ENCODE results near the gene EVC2. TPM values are rescaled to one million over a fixed set of nuclear protein-coding genes. Genes with fewer than 3 reads are reported as not detected.

The EVC2 gene
- total and polyA plus RNA-seq, 5 experiments from 2014 or later, result 0.11 to 0.20 TPM; not detected in 3

DNA sequence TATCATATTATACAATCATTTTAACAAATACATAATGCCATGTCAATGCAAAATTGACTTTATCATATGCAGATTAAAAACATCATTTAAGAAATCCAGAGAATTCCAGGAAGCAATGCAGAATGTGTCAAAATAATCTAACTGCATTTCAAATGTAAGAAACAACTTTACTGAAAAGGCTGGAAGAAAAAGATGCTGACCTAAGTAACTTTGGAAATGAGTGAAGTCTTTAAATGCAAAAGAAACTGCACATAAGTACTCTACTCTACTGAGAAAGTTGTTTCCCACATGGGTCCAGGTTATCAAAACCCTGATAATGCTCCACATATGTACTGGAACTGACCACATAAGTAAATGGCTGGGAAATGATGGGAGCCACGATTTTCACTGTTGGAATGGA is 149.9 kb downstream of the EVC2 start:
- H3K9me3 Mint-ChIP-seq, result peaks cover 0 to 19% (median 0%) of the 10 kb centered on the region in 9 donors
- no peak overlapping the region for H3K27ac Mint-ChIP-seq
- H3K36me3 Mint-ChIP-seq, result no peaks in the 10 kb centered on the region
- DNase-seq (no peak), ATAC-seq (no peak)
- H3K4me1 Mint-ChIP-seq, result no peaks in the 10 kb centered on the region
- H3K4me3 Mint-ChIP-seq, result no peak overlapping the region
- H3K27me3 Mint-ChIP-seq, result peaks cover 0 to 8% (median 0%) of the 10 kb centered on the region in 5 donors
- POLR2A ChIA-PET, result no interaction called here

DNA sequence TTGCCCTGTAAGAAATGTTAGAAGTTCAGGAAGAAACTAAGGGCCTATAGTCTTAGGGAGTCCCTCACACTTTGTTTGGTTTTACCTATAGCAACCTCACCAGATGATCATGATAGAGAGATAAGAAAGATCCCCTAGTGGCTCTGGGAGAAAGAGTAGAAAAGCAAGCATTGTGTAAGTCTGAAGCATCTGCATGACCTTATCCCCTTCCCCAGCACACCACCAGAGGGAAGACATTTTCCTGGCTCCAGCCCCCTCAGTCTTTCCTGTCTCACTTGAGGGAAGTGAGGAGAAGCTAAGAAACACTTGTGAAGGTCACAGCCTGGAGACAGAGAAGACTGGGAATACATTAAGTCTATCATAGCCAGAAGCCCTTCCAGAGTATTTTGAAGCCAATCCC is 154.0 kb downstream of the EVC2 start:
- DNase-seq, result no peak
- no peak for ATAC-seq
- POLR2A ChIA-PET, result no interaction called here
- no peaks in the 10 kb centered on the region for H3K4me1 Mint-ChIP-seq
- H3K36me3 Mint-ChIP-seq, result peaks cover 0 to 9% (median 0%) of the 10 kb centered on the region in 3 donors
- no peak overlapping the region for H3K27ac Mint-ChIP-seq
- H3K9me3 Mint-ChIP-seq, result peaks cover 2 to 29% (median 6%) of the 10 kb centered on the region in 9 donors
- H3K27me3 Mint-ChIP-seq, result peaks cover 3 to 25% (median 6%) of the 10 kb centered on the region in 5 donors
- no peak overlapping the region for H3K4me3 Mint-ChIP-seq

GRCh38 chr4:5553801-5554200 is 154.6 kb downstream of the EVC2 start:
- H3K4me1 Mint-ChIP-seq, result no peaks in the 10 kb centered on the region
- POLR2A ChIA-PET, result no interaction called here
- DNase-seq (no peak), ATAC-seq (no peak)
- H3K27me3 Mint-ChIP-seq, result peaks cover 3 to 25% (median 6%) of the 10 kb centered on the region in 5 donors
- peaks cover 0 to 9% (median 0%) of the 10 kb centered on the region in 3 donors for H3K36me3 Mint-ChIP-seq
- H3K27ac Mint-ChIP-seq, result no peak overlapping the region
- no peak overlapping the region for H3K4me3 Mint-ChIP-seq
- peaks cover 2 to 29% (median 10%) of the 10 kb centered on the region in 9 donors for H3K9me3 Mint-ChIP-seq

GRCh38 chr4:5552451-5552850 is 155.9 kb downstream of the EVC2 start:
- Mint-ChIP-seq H3K36me3 (peaks cover 0 to 9% (median 0%) of the 10 kb centered on the region in 3 donors), H3K27me3 (peaks cover 3 to 25% (median 6%) of the 10 kb centered on the region in 5 donors), H3K4me1 (no peaks in the 10 kb centered on the region), H3K27ac (no peak overlapping the region), H3K9me3 (peaks cover 2 to 28% (median 10%) of the 10 kb centered on the region in 9 donors), H3K4me3 (no peak overlapping the region)
- ATAC-seq (no peak), DNase-seq (no peak)
- POLR2A ChIA-PET, result no interaction called here

GRCh38 chr4:5547651-5548249 is 160.6 kb downstream of the EVC2 start:
- ATAC-seq (no peak), DNase-seq (no peak)
- Mint-ChIP-seq H3K36me3 (peaks cover 0 to 9% (median 0%) of the 10 kb centered on the region in 3 donors), H3K27ac (no peak overlapping the region), H3K9me3 (peaks cover 0 to 36% (median 10%) of the 10 kb centered on the region in 9 donors), H3K4me1 (no peaks in the 10 kb centered on the region), H3K4me3 (no peak overlapping the region), H3K27me3 (peaks cover 4 to 24% (median 8%) of the 10 kb centered on the region in 5 donors)
- POLR2A ChIA-PET, result no interaction called here

DNA sequence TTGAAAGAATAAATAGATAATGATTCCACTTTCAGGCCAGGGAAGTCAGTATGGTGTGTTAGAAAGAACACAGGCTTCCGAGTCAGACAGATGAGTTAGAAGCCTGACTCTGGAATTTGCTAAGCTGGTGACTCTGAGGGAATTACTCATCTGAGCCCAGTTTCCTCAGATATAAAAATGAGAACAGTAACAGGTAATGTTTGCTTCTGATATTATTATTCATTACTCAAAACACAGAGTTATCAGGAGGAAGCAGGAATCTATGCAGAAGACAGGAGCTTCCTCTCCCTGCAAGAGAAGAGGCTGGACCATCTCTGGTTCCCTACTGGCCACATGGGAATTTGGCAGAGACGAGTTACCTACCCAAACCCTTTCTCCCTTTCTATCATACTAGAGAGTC is 163.1 kb downstream of the EVC2 start:
- Mint-ChIP-seq H3K4me3 (no peak overlapping the region), H3K27me3 (peaks cover 1 to 13% (median 6%) of the 10 kb centered on the region in 5 donors), H3K27ac (no peak overlapping the region), H3K4me1 (no peaks in the 10 kb centered on the region), H3K36me3 (peaks cover 0 to 6% (median 0%) of the 10 kb centered on the region in 3 donors), H3K9me3 (peaks cover 0 to 21% (median 6%) of the 10 kb centered on the region in 9 donors)
- POLR2A ChIA-PET, result no interaction called here
- DNase-seq, result no peak
- ATAC-seq, result no peak

DNA sequence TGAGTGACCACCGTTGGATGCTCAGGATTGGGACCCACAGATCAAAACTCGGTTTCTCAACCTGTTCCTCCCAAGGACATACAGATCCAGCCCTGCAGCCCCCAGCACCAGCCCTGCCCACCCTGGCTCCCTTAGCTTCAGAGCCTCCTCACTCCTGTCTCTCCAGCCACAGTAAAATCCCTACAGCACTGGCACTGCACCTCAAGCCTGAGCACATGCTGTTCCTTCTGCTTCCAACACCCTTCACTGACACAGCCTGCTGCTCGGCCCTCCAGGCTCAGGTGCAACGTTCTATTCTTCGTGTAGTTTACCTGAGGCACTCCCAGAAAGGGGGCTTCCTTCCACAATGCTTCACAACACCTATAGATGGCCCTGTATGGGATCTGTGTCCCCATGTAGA is 163.6 kb downstream of the EVC2 start:
- peaks cover 0 to 1% (median 0%) of the 10 kb centered on the region in 3 donors for H3K36me3 Mint-ChIP-seq
- H3K4me1 Mint-ChIP-seq, result no peaks in the 10 kb centered on the region
- H3K27ac Mint-ChIP-seq, result no peak overlapping the region
- H3K4me3 Mint-ChIP-seq, result no peak overlapping the region
- peaks cover 1 to 13% (median 6%) of the 10 kb centered on the region in 5 donors for H3K27me3 Mint-ChIP-seq
- POLR2A ChIA-PET, result no interaction called here
- no peak for DNase-seq
- peaks cover 0 to 16% (median 3%) of the 10 kb centered on the region in 9 donors for H3K9me3 Mint-ChIP-seq
- no peak for ATAC-seq

DNA sequence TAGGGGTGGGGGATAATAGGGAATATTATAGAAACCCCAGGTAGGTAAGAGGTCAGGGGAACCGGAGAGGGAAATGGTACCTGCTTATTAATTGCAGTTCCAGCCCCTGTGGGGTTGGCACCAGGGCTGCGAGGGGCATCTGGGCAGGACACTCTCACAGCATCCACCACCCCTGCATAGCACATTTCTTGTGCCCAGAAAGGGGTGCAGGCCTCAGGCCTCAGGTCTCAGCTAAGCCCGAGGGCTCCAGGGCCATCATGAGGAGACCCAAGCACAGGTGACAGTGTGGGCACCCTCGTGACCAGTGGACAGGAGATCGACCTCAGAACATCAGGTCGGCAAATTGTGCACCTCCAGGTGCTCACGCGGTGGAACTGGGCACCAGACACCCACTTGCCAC is 164.7 kb downstream of the EVC2 start:
- no peak for ATAC-seq
- no peaks in the 10 kb centered on the region for H3K36me3 Mint-ChIP-seq

GRCh38 chr4:5541169-5541568 is 167.2 kb downstream of the EVC2 start:
- no peaks in the 10 kb centered on the region for H3K4me1 Mint-ChIP-seq
- no peaks in the 10 kb centered on the region for H3K36me3 Mint-ChIP-seq
- DNase-seq (no peak), ATAC-seq (no peak)
- POLR2A ChIA-PET, result no interaction called here
- H3K27me3 Mint-ChIP-seq, result peaks cover 1 to 13% (median 6%) of the 10 kb centered on the region in 5 donors
- H3K9me3 Mint-ChIP-seq, result peaks cover 0 to 12% (median 0%) of the 10 kb centered on the region in 9 donors
- H3K27ac Mint-ChIP-seq, result no peak overlapping the region
- H3K4me3 Mint-ChIP-seq, result no peak overlapping the region

More for the DNA sequence above, 164.7 kb downstream of the EVC2 start:
- Mint-ChIP-seq H3K9me3 (peaks cover 0 to 12% (median 0%) of the 10 kb centered on the region in 9 donors), H3K4me1 (no peaks in the 10 kb centered on the region), H3K27me3 (peaks cover 1 to 13% (median 6%) of the 10 kb centered on the region in 5 donors), H3K4me3 (no peak overlapping the region), H3K27ac (no peak overlapping the region)
- no peak for DNase-seq
- POLR2A ChIA-PET, result no interaction called here

DNA sequence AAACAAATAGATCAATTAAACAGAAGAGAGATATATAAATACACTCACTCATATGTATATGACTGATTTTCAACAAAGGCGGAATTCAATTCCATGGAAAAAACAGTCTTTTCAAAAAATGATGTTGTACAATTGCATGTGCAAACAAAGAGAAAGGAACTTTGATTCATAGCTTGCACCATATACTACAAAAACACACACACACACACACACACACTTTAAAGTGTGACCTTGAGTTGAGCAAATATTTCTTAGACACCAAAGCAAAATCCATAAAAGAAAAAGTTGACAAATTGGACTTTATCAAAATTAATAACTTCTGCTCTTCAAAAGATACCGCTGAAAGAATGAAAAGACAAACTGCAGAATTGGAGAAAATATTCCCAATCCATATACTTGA is 168.8 kb downstream of the EVC2 start:
- no peak overlapping the region for H3K4me3 Mint-ChIP-seq
- peaks cover 0 to 23% (median 3%) of the 10 kb centered on the region in 9 donors for H3K9me3 Mint-ChIP-seq
- DNase-seq (no peak), ATAC-seq (no peak)
- H3K27me3 Mint-ChIP-seq, result peaks cover 1 to 13% (median 6%) of the 10 kb centered on the region in 5 donors
- POLR2A ChIA-PET, result no interaction called here
- no peaks in the 10 kb centered on the region for H3K4me1 Mint-ChIP-seq
- H3K27ac Mint-ChIP-seq, result no peak overlapping the region
- H3K36me3 Mint-ChIP-seq, result peaks cover 0 to 11% (median 0%) of the 10 kb centered on the region in 3 donors

- Mint-ChIP-seq H3K4me1 (peaks cover 0 to 2% (median 0%) of the 10 kb centered on the region in 4 donors), H3K4me3 (no peak overlapping the region), H3K27me3 (peaks cover 0 to 31% (median 4%) of the 10 kb centered on the region in 5 donors), H3K36me3 (peaks cover 0 to 20% (median 0%) of the 10 kb centered on the region in 3 donors), H3K9me3 (peaks cover 0 to 45% (median 12%) of the 10 kb centered on the region in 9 donors), H3K27ac (no peak overlapping the region)
- ATAC-seq, result no peak
- POLR2A ChIA-PET, result no interaction called here
- DNase-seq, result no peak
Measured at GRCh38 chr4:5532100-5532499, 176.3 kb downstream of the EVC2 start.

DNA sequence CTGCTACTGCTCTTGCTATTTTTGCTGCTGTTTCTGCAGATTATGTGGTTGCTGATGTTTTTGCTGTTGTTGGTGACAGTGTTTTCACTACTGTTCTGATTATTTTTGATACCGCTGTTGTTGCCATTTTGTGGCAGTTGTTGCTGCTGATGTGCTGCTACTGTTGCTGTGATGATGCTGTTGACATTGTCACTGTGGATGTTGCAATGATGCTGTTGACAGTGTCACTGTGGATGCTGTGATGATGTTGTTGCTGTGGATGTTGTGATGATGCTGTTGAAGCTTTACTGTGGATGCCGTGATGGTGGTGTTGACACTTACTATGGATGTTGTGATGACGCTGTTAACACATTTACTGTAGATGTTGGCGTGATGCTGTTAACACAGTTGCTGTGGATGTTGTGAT is 180.3 kb downstream of the EVC2 start:
- DNase-seq (no peak), ATAC-seq (no peak)
- no peaks in the 10 kb centered on the region for H3K36me3 Mint-ChIP-seq
- no peak overlapping the region for H3K4me3 Mint-ChIP-seq
- no peaks in the 10 kb centered on the region for H3K4me1 Mint-ChIP-seq
- H3K27me3 Mint-ChIP-seq, result peaks cover 0 to 19% (median 2%) of the 10 kb centered on the region in 5 donors
- H3K9me3 Mint-ChIP-seq, result peaks cover 0 to 22% (median 3%) of the 10 kb centered on the region in 9 donors
- POLR2A ChIA-PET, result no interaction called here
- H3K27ac Mint-ChIP-seq, result no peak overlapping the region

- ATAC-seq (no peak), DNase-seq (no peak)
- no peak overlapping the region for H3K4me3 Mint-ChIP-seq
- H3K27ac Mint-ChIP-seq, result no peak overlapping the region
- peaks cover 0 to 11% (median 2%) of the 10 kb centered on the region in 5 donors for H3K27me3 Mint-ChIP-seq
- POLR2A ChIA-PET, result no interaction called here
- no peaks in the 10 kb centered on the region for H3K4me1 Mint-ChIP-seq
- no peaks in the 10 kb centered on the region for H3K36me3 Mint-ChIP-seq
- H3K9me3 Mint-ChIP-seq, result peaks cover 0 to 16% (median 0%) of the 10 kb centered on the region in 9 donors
Measured at GRCh38 chr4:5527211-5527610, 181.1 kb downstream of the EVC2 start.
